CD4-positive, alpha-beta T cell (primary cell): ENCODE results near the gene LPAR1. TPM values are rescaled to one million over a fixed set of nuclear protein-coding genes. Genes with fewer than 3 reads are reported as not detected.

Experiments
- ATAC-seq: fragments of 200-7000 bp; cut with Tn5 transposase; one replicate; pipeline ENCODE4 v1.10.0; 2022; ENCODE audit warnings: mild to moderate bottlenecking; ENCODE audit not compliant: poor library complexity
- CTCF ChIA-PET: fragments of 350-600 bp; sonication (Branson Sonifier 250); formaldehyde crosslinking; loops from one replicate; lab custom pipeline; 2021; ENCODE audit warnings: antibody characterized with exemption, inconsistent platforms; lab: Charles Lee
- POLR2A ChIA-PET: fragments of 350-600 bp; sonication (Branson Sonifier 250); formaldehyde crosslinking; loops from one replicate; lab custom pipeline; 2021; ENCODE audit warnings: antibody characterized with exemption, inconsistent platforms; lab: Charles Lee
- DNase-seq, 14 experiments: peaks; one replicate each; pipeline ENCODE4 v3.0.0-alpha.2; 2013 to 2020; ENCODE audit warnings: mixed read lengths in 2 of 14
- H3K27ac ChIP-seq, 2 donors: one replicate each; pipeline versions ENCODE4 v1.5.1 to v1.7.0; 2013; ENCODE audit warnings: low read length in 2 of 2, low read depth in 1 of 2, mild to moderate bottlenecking in 1 of 2
- H3K27me3 ChIP-seq, 2 experiments: 1 replicate in 1 of 2; 2 replicates in 1 of 2; pipeline versions ENCODE4 v1.6.1 to v1.7.0; 2013; ENCODE audit warnings: low read length in 2 of 2, control low read depth in 1 of 2, mild to moderate bottlenecking in 1 of 2, moderate library complexity in 1 of 2; ENCODE audit not compliant: insufficient read depth in 2 of 2, control insufficient read depth in 1 of 2
- H3K36me3 ChIP-seq: one replicate; pipeline ENCODE4 v1.6.1; 2013; ENCODE audit warnings: low read length, control low read depth; ENCODE audit not compliant: insufficient read depth
- H3K4me1 ChIP-seq: one replicate; pipeline ENCODE4 v1.6.1; 2013; ENCODE audit warnings: low read length, control low read depth; ENCODE audit not compliant: insufficient read depth
- H3K4me3 ChIP-seq: one replicate; pipeline ENCODE4 v1.5.1; 2013; ENCODE audit warnings: mild to moderate bottlenecking, low read length, moderate library complexity
- H3K9me3 ChIP-seq, 2 experiments: 1 replicate in 1 of 2; 2 replicates in 1 of 2; pipeline versions ENCODE4 v1.6.1 to v1.7.0; 2013; ENCODE audit warnings: low read length in 2 of 2, mild to moderate bottlenecking in 2 of 2, control low read depth in 1 of 2, moderate library complexity in 1 of 2; ENCODE audit not compliant: control insufficient read depth in 1 of 2, insufficient read depth in 1 of 2
- H3K27ac Mint-ChIP-seq: one replicate; pipeline ENCODE4 v1.8.0; 2020; ENCODE audit warnings: mixed read lengths
- H3K27me3 Mint-ChIP-seq: one replicate; pipeline ENCODE4 v1.8.0; 2021; ENCODE audit warnings: mixed read lengths
- H3K36me3 Mint-ChIP-seq: one replicate; pipeline ENCODE4 v1.8.0; 2021; ENCODE audit warnings: low read depth, mixed read lengths
- H3K4me1 Mint-ChIP-seq: one replicate; pipeline ENCODE4 v1.8.0; 2021; ENCODE audit warnings: low read depth, mixed read lengths
- H3K4me3 Mint-ChIP-seq: one replicate; pipeline ENCODE4 v1.8.0; 2020; ENCODE audit warnings: mild to moderate bottlenecking, mixed read lengths
- H3K9me3 Mint-ChIP-seq: one replicate; pipeline ENCODE4 v1.8.0; 2020; ENCODE audit warnings: mixed read lengths
- intact Hi-C, 2 experiments: fragments of 100-400 bp; cut with DNase I in 1 of 2; cut with micrococcal nuclease in 1 of 2; formaldehyde crosslinking; loops; one replicate each; pipeline versions ENCODE4 v1.15.1 to v1.9.0; 2023 to 2025; cut with DNase I, micrococcal nuclease
- total RNA-seq, 174 experiments: library from RNA in 2 of 174; stranded (reverse) in 2 of 174; gene quantifications; one replicate each; pipeline ENCODE4 v1.2.3 and lab custom pipeline; 2021 to 2026
- TF ChIP-seq, protein P1 (sequence below): fragments of 200-600 bp; IDR thresholded peaks from one replicate; pipeline ENCODE4 v1.8.0; 2022; ENCODE audit warnings: antibody characterized with exemption, mild to moderate bottlenecking

LPAR1 gene
- total RNA-seq, 2 experiments from 2014 or later: not detected

DNA sequence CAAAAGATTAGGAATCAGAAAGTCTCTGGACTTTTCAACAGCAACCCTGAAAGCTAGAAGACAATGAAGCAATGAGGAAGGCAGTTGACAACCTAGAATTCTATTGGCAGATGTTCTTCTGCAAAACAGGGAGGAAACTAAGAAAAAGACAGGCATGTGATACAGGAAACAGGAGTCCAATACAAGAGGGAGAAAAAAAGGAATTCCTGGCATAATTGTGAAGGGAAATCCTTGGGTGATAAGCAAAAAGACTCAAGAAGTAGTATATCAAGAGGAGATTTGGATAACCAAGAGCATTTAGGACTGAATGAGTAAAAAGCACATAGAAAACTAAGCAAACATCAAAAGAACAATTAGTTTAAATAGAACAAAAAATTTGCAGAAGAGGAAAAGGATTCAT is 58.6 kb downstream of the LPAR1 start:
- H3K27ac ChIP-seq: no peak overlapping the region
- TF ChIP-seq, protein P1, sequence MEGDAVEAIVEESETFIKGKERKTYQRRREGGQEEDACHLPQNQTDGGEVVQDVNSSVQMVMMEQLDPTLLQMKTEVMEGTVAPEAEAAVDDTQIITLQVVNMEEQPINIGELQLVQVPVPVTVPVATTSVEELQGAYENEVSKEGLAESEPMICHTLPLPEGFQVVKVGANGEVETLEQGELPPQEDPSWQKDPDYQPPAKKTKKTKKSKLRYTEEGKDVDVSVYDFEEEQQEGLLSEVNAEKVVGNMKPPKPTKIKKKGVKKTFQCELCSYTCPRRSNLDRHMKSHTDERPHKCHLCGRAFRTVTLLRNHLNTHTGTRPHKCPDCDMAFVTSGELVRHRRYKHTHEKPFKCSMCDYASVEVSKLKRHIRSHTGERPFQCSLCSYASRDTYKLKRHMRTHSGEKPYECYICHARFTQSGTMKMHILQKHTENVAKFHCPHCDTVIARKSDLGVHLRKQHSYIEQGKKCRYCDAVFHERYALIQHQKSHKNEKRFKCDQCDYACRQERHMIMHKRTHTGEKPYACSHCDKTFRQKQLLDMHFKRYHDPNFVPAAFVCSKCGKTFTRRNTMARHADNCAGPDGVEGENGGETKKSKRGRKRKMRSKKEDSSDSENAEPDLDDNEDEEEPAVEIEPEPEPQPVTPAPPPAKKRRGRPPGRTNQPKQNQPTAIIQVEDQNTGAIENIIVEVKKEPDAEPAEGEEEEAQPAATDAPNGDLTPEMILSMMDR: no peak
- no peaks in the 10 kb centered on the region for H3K9me3 ChIP-seq
- intact Hi-C loops: no loop called here
- DNase-seq: no peak
- CTCF ChIA-PET: interaction anchor here (1.4 kb wide), 1 partner anchor 19 kb away, joined by 3 read pairs; no protein-coding TSS in a partner anchor
- H3K36me3 ChIP-seq: no peaks in the 10 kb centered on the region
- no peak overlapping the region for H3K4me3 Mint-ChIP-seq
- H3K36me3 Mint-ChIP-seq: no peaks in the 10 kb centered on the region
- no peak for ATAC-seq
- POLR2A ChIA-PET: no interaction called here
- H3K27me3 ChIP-seq: no peaks in the 10 kb centered on the region
- no peaks in the 10 kb centered on the region for H3K4me1 ChIP-seq
- no peak overlapping the region for H3K27ac Mint-ChIP-seq
- H3K4me3 ChIP-seq: no peak overlapping the region
- H3K9me3 Mint-ChIP-seq: no peaks in the 10 kb centered on the region
- H3K27me3 Mint-ChIP-seq: no peaks in the 10 kb centered on the region
- H3K4me1 Mint-ChIP-seq: no peaks in the 10 kb centered on the region

DNA sequence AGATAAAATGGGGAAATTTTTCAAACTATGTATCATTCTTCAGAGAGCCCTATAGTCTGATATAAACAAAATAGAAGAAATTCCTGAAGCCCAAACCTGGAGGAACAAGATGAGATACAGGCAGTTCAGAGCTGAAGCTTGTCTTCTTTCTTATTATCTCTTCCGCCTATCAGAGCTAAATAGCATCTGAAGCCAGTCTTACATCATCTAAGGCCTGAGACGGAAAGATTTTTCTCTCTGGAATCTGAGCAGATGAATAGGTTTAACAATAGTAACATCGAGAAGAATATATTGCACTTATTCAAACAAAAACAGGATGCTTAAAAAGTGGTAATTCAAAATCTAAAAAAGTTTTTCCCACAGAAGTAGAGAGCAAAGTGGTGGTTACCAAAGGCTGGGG is 59.8 kb downstream of the LPAR1 start:
- H3K27me3 Mint-ChIP-seq: no peaks in the 10 kb centered on the region
- POLR2A ChIA-PET: no interaction called here
- H3K4me3 ChIP-seq: no peak overlapping the region
- no peaks in the 10 kb centered on the region for H3K36me3 Mint-ChIP-seq
- ATAC-seq: no peak
- DNase-seq: no peak
- CTCF ChIA-PET: no interaction called here
- TF ChIP-seq, protein P1: no peak
- H3K27ac ChIP-seq: no peak overlapping the region
- no peaks in the 10 kb centered on the region for H3K4me1 ChIP-seq
- H3K9me3 ChIP-seq: no peaks in the 10 kb centered on the region
- no peaks in the 10 kb centered on the region for H3K9me3 Mint-ChIP-seq
- H3K27ac Mint-ChIP-seq: no peak overlapping the region
- no peaks in the 10 kb centered on the region for H3K4me1 Mint-ChIP-seq
- H3K4me3 Mint-ChIP-seq: no peak overlapping the region
- intact Hi-C loops: no loop called here
- H3K36me3 ChIP-seq: no peaks in the 10 kb centered on the region
- no peaks in the 10 kb centered on the region for H3K27me3 ChIP-seq

DNA sequence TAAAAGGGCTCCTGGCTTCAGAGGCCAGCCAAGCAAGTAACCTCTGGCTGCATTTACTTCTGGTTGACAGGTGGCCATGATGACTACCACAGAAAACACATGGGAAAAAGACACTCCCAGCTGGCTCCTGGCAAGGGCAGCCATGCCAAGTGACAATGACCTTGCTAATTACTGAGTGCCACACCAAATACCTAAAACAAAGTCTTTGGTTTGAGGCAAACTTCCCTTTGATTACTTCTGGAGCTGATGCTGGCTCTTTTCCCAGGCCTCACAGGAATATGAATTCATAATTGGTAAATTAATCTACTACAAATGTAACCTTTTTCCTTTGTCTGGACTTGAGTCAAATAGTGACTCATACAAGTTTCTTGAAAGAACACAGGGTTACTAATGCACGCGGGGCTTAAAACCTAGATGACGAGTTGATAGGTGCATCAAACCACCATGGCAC is 61.0 kb downstream of the LPAR1 start:
- intact Hi-C loops: no loop called here
- no peaks in the 10 kb centered on the region for H3K9me3 Mint-ChIP-seq
- no peak overlapping the region for H3K4me3 ChIP-seq
- no peaks in the 10 kb centered on the region for H3K27me3 ChIP-seq
- no peak overlapping the region for H3K27ac ChIP-seq
- H3K36me3 Mint-ChIP-seq: no peaks in the 10 kb centered on the region
- TF ChIP-seq, protein P1: no peak
- H3K4me1 ChIP-seq: no peaks in the 10 kb centered on the region
- no peaks in the 10 kb centered on the region for H3K4me1 Mint-ChIP-seq
- no peak for ATAC-seq
- ChIA-PET CTCF (no interaction called here), POLR2A (no interaction called here)
- H3K9me3 ChIP-seq: no peaks in the 10 kb centered on the region
- no peaks in the 10 kb centered on the region for H3K27me3 Mint-ChIP-seq
- H3K27ac Mint-ChIP-seq: no peak overlapping the region
- no peak overlapping the region for H3K4me3 Mint-ChIP-seq
- no peak for DNase-seq
- H3K36me3 ChIP-seq: no peaks in the 10 kb centered on the region
